K562 (cell line): Measurements from ENCODE around the gene TXNDC8. TPM values are rescaled to one million over a fixed set of nuclear protein-coding genes. Genes with fewer than 3 reads are reported as not detected.

ENCODE experiments used
- ATAC-seq: fragments of 200-7000 bp; cut with Tn5 transposase; 3 replicates; pipeline ENCODE4 v1.9.1; 2020; ENCODE audit warnings: moderate library complexity
- BruUV-seq: library from RNA; stranded (reverse); fragments of 400-500 nt; replicated peaks from 2 replicates; lab custom pipeline; 2021; lab: Mats Ljungman, UMichigan
- CTCF ChIA-PET: fragments of 300-600 bp; formaldehyde crosslinking; extraction: SDS; loops from one replicate; lab custom pipeline; 2021; ENCODE audit warnings: low intra/inter-chr PET ratio; lab: Yijun Ruan, JAX
- POLR2A ChIA-PET: fragments of 300-600, 350-650 bp; sonication (Branson Sonifier 250); formaldehyde crosslinking; extraction: SDS; loops from one replicate; lab custom pipeline; 2021; ENCODE audit warnings: antibody characterized with exemption, inconsistent platforms; lab: Yijun Ruan, JAX
- DNase-seq, 4 experiments: peaks; one replicate each; pipeline versions ENCODE4 v3.0.0 to v3.0.0-alpha.2; 2011 to 2018; ENCODE audit warnings: low spot score in 3 of 4, mixed read lengths in 3 of 4; ENCODE audit errors: extremely low read depth in 1 of 4
- FAIRE-seq: peaks from 2 replicates; lab custom pipeline; 2011; peaks lifted over from hg19 to GRCh38; lab: Jason Lieb, UNC
- H2AFZ ChIP-seq: 2 replicates; pipeline ENCODE4 v1.6.0; 2011; ENCODE audit warnings: low read depth, low read length, control low read depth, inconsistent platforms
- H3K27ac ChIP-seq: fragments of 200-600 bp; 3 replicates; pipeline ENCODE4 v1.8.0; 2011; ENCODE audit warnings: low read depth, mild to moderate bottlenecking, control low read depth, inconsistent platforms, low read length, moderate library complexity, mixed read lengths; ENCODE audit errors: extremely low read depth
- H3K27me3 ChIP-seq, 2 experiments: fragments of 300-600 bp in 1 of 2; 2 replicates in 1 of 2; 3 replicates in 1 of 2; pipeline versions ENCODE4 v1.6.0 to v1.8.0; 2011; ENCODE audit warnings: inconsistent platforms in 2 of 2, low read length in 2 of 2, mild to moderate bottlenecking in 1 of 2, mixed read lengths in 1 of 2, moderate library complexity in 1 of 2; ENCODE audit not compliant: control insufficient read depth in 2 of 2, insufficient read depth in 2 of 2
- H3K36me3 ChIP-seq: fragments of 300-600 bp; 3 replicates; pipeline ENCODE4 v1.8.0; 2011; ENCODE audit warnings: mild to moderate bottlenecking, low read length, inconsistent platforms; ENCODE audit not compliant: control insufficient read depth, insufficient read depth
- H3K4me1 ChIP-seq, 2 experiments: fragments of 200-600 bp in 1 of 2; replicated peaks in 1 of 2; 2 replicates in 1 of 2; 3 replicates in 1 of 2; pipeline versions ENCODE4 v1.5.1 to v1.8.0; 2011; ENCODE audit warnings: inconsistent platforms in 2 of 2, low read length in 2 of 2, mild to moderate bottlenecking in 1 of 2, mixed read lengths in 1 of 2, moderate library complexity in 1 of 2; ENCODE audit not compliant: control insufficient read depth in 2 of 2, insufficient read depth in 2 of 2
- H3K4me2 ChIP-seq: 2 replicates; pipeline ENCODE4 v1.6.1; 2011; ENCODE audit warnings: low read length, control low read depth, inconsistent platforms, mixed read lengths; ENCODE audit not compliant: insufficient read depth
- H3K4me3 ChIP-seq: fragments of 200-600 bp; sonication (generic), shearing (Covaris generic); 2 replicates; pipeline ENCODE4 v1.5.1; 2016; ENCODE audit warnings: control low read depth, inconsistent platforms
- H3K79me2 ChIP-seq: fragments of 200-600 bp; 3 replicates; pipeline ENCODE4 v1.8.0; 2011; ENCODE audit warnings: low read length, inconsistent platforms; ENCODE audit not compliant: control insufficient read depth, insufficient read depth
- H3K9ac ChIP-seq, 2 experiments: 2 replicates each; pipeline versions ENCODE4 v1.6.0 to v1.6.1; 2011; ENCODE audit warnings: low read depth in 2 of 2, low read length in 2 of 2, control low read depth in 1 of 2, inconsistent platforms in 1 of 2, mild to moderate bottlenecking in 1 of 2, mixed read lengths in 1 of 2; ENCODE audit not compliant: insufficient read depth in 1 of 2
- H3K9me1 ChIP-seq: one replicate; pipeline ENCODE4 v1.6.0; 2011; ENCODE audit warnings: inconsistent platforms, mild to moderate bottlenecking, low read length, moderate library complexity; ENCODE audit not compliant: control insufficient read depth, insufficient read depth
- H3K9me3 ChIP-seq: replicated peaks from 2 replicates; pipeline ENCODE4 v1.5.1; 2011; ENCODE audit warnings: low read depth, low read length, inconsistent platforms; ENCODE audit not compliant: control insufficient read depth, insufficient read depth
- H4K20me1 ChIP-seq: replicated peaks from 2 replicates; pipeline ENCODE4 v1.6.1; 2011; ENCODE audit warnings: low read length, inconsistent platforms, mixed read lengths; ENCODE audit not compliant: control insufficient read depth, insufficient read depth
- CBX2 ChIP-seq: fragments of 200-600 bp; sonication (generic); IDR thresholded peaks from one replicate; pipeline ENCODE4 v1.6.1; 2012; ENCODE audit warnings: mild to moderate bottlenecking, low read length, inconsistent platforms; ENCODE audit not compliant: insufficient read depth, poor library complexity, severe bottlenecking
- CBX5 ChIP-seq: IDR thresholded peaks from 2 replicates; pipeline ENCODE4 v1.6.1; 2014; ENCODE audit warnings: low read depth, borderline replicate concordance
- CHCHD3 ChIP-seq: fragments of 250-450 bp; sonication (Bioruptor Pico); IDR thresholded peaks from 2 replicates; pipeline ENCODE4 v2.1.2; 2022; ENCODE audit warnings: mild to moderate bottlenecking
- FOXA1 ChIP-seq: fragments of 450-650 bp; IDR thresholded peaks from 2 replicates; pipeline ENCODE4 v1.6.1; 2016; ENCODE audit warnings: mild to moderate bottlenecking, borderline replicate concordance
- KHSRP ChIP-seq: fragments of 450-650 bp; IDR thresholded peaks from 2 replicates; pipeline ENCODE4 v1.6.1; 2017
- PML ChIP-seq: IDR thresholded peaks from 2 replicates; pipeline ENCODE4 v1.6.1; 2012; ENCODE audit warnings: low read length, inconsistent platforms
- RAD51 ChIP-seq: fragments of 450-650 bp; IDR thresholded peaks from 2 replicates; pipeline ENCODE4 v1.7.1; 2016; ENCODE audit warnings: low read depth, mild to moderate bottlenecking, borderline replicate concordance
- SMARCE1 ChIP-seq: fragments of 450-650 bp; IDR thresholded peaks from 2 replicates; pipeline ENCODE4 v1.7.1; 2016; ENCODE audit warnings: mild to moderate bottlenecking
- ZNF431 ChIP-seq: sonication (generic); formaldehyde crosslinking; IDR thresholded peaks from 2 replicates; pipeline ENCODE4 v1.8.0; 2022; ENCODE audit warnings: mild to moderate bottlenecking, missing genetic modification reagents
- WGBS: fragments of 100-300 bp; shearing (Covaris generic); methylation state at CpG from one replicate; pipeline ENCODE4 v1.1.6; 2016; ENCODE audit warnings: low coverage, mixed read lengths; ENCODE audit not compliant: insufficient coverage; ENCODE audit errors: missing lambda C conversion rate; 5-methylcytosine and 5-hydroxymethylcytosine counted together
- in situ Hi-C: fragments of 300-500 bp; cut with MboI; formaldehyde crosslinking; loops from 4 replicates; pipeline ENCODE4 v1.15.0; 2018; ENCODE audit warnings: inconsistent platforms, mixed read lengths
- intact Hi-C: fragments of 100-400 bp; cut with micrococcal nuclease; formaldehyde crosslinking; loops from 2 replicates; pipeline ENCODE4 v1.14.2; 2022
- polyA plus RNA-seq, 8 experiments: library from polyadenylated mRNA; depleted of rRNA in 4 of 8; stranded (reverse) in 5 of 8; unstranded in 3 of 8; fragments of >200 nt; fragmentation: Nextera tagmentation in 2 of 8; fragmentation: Illumina TruSeq in 1 of 8; extraction: Ambion mirVana in 2 of 8; extraction: Trizol in 1 of 8; gene quantifications; 2 replicates each; pipeline versions ENCODE4 v1.2.1 to v1.2.3, GENCODE V29; 2011 to 2014; ENCODE audit warnings: inconsistent platforms in 1 of 8, missing spikeins in 1 of 8
- total RNA-seq, 7 experiments: library from RNA; depleted of rRNA in 6 of 7; stranded (reverse); fragments of >200 nt in 6 of 7; fragmentation: Illumina TruSeq in 2 of 7; extraction: Trizol in 2 of 7; gene quantifications; 2 replicates each; pipeline versions ENCODE4 v1.2.1 to v1.2.3, GENCODE V29; 2011 to 2021; ENCODE audit warnings: low replicate concordance in 1 of 7
- TF ChIP-seq, protein P1 (sequence below): sonication (generic); formaldehyde crosslinking; IDR thresholded peaks from 2 replicates; pipeline ENCODE4 v1.8.0; 2022; ENCODE audit warnings: mild to moderate bottlenecking, low read depth, missing genetic modification reagents
- TF ChIP-seq, protein P2 (sequence below): fragments of 450-650 bp; formaldehyde crosslinking; IDR thresholded peaks from 2 replicates; pipeline ENCODE4 v1.4.0; 2020; ENCODE audit warnings: mild to moderate bottlenecking
- TF ChIP-seq, protein P3 (sequence below): fragments of 200-800 bp; sonication (Bioruptor generic); IDR thresholded peaks from 2 replicates; pipeline ENCODE4 v1.6.1; 2016; ENCODE audit warnings: missing genetic modification characterization, missing compliant biosample characterization

The TXNDC8 gene
- total and polyA plus RNA-seq, 9 of the 15 experiments (the other 6 are each of a cell fraction or from before 2014, with no cell fraction given) = not detected

DNA sequence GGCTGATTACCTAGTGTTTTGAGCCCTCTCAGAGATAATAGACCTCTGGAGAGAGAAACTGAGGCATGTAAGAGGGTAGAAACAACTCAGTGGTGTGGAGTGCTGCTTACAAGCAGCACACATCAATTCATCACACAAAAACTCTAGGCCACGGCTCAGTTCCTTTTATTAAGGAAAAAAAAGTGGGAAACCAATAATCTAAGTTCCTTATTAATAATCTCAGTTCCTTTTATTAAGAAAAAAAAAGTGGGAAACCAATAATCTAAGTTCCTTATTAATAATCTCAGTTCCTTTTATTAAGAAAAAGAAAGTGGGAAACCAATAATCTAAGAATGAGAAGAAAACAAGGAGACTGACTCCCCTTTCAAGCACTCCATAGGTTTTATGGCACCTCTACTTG lies 28.0 kb downstream of the TXNDC8 start:
- intact Hi-C loops = no loop called here
- H4K20me1 ChIP-seq = no peaks in the 10 kb centered on the region
- H3K36me3 ChIP-seq = no peaks in the 10 kb centered on the region
- ATAC-seq (no peak), DNase-seq (no peak), FAIRE-seq (no peak)
- H3K4me3 ChIP-seq = no peak overlapping the region
- no TSS peak for BruUV-seq
- no peak overlapping the region for H3K4me2 ChIP-seq
- no peaks in the 10 kb centered on the region for H3K79me2 ChIP-seq
- POLR2A ChIA-PET = no interaction called here
- in situ Hi-C loops = no loop called here
- H2AFZ ChIP-seq = no peak overlapping the region
- WGBS = 6% methylated on average over 1 of the region's 1 CpG
- H3K27me3 ChIP-seq = peaks cover 0 to 1% of the 10 kb centered on the region in 2 experiments; a peak in 2 of 5 replicates
- H3K4me1 ChIP-seq = no peaks in the 10 kb centered on the region
- H3K9me1 ChIP-seq = no peaks in the 10 kb centered on the region
- 0 out of 2 replicates have a peak, but pooled peaks cover 4% of the 10 kb centered on the region for H3K9me3 ChIP-seq
- CTCF ChIA-PET = no interaction called here
- H3K27ac ChIP-seq = no peak overlapping the region
- no peak for TF ChIP-seq KHSRP
- TF ChIP-seq, protein P1, sequence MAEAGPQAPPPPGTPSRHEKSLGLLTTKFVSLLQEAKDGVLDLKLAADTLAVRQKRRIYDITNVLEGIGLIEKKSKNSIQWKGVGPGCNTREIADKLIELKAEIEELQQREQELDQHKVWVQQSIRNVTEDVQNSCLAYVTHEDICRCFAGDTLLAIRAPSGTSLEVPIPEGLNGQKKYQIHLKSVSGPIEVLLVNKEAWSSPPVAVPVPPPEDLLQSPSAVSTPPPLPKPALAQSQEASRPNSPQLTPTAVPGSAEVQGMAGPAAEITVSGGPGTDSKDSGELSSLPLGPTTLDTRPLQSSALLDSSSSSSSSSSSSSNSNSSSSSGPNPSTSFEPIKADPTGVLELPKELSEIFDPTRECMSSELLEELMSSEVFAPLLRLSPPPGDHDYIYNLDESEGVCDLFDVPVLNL (CRISPR knock-in tag) = no peak
- TF ChIP-seq, protein P2, sequence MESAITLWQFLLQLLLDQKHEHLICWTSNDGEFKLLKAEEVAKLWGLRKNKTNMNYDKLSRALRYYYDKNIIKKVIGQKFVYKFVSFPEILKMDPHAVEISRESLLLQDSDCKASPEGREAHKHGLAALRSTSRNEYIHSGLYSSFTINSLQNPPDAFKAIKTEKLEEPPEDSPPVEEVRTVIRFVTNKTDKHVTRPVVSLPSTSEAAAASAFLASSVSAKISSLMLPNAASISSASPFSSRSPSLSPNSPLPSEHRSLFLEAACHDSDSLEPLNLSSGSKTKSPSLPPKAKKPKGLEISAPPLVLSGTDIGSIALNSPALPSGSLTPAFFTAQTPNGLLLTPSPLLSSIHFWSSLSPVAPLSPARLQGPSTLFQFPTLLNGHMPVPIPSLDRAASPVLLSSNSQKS (CRISPR knock-in tag) = no peak
- TF ChIP-seq, protein P3, sequence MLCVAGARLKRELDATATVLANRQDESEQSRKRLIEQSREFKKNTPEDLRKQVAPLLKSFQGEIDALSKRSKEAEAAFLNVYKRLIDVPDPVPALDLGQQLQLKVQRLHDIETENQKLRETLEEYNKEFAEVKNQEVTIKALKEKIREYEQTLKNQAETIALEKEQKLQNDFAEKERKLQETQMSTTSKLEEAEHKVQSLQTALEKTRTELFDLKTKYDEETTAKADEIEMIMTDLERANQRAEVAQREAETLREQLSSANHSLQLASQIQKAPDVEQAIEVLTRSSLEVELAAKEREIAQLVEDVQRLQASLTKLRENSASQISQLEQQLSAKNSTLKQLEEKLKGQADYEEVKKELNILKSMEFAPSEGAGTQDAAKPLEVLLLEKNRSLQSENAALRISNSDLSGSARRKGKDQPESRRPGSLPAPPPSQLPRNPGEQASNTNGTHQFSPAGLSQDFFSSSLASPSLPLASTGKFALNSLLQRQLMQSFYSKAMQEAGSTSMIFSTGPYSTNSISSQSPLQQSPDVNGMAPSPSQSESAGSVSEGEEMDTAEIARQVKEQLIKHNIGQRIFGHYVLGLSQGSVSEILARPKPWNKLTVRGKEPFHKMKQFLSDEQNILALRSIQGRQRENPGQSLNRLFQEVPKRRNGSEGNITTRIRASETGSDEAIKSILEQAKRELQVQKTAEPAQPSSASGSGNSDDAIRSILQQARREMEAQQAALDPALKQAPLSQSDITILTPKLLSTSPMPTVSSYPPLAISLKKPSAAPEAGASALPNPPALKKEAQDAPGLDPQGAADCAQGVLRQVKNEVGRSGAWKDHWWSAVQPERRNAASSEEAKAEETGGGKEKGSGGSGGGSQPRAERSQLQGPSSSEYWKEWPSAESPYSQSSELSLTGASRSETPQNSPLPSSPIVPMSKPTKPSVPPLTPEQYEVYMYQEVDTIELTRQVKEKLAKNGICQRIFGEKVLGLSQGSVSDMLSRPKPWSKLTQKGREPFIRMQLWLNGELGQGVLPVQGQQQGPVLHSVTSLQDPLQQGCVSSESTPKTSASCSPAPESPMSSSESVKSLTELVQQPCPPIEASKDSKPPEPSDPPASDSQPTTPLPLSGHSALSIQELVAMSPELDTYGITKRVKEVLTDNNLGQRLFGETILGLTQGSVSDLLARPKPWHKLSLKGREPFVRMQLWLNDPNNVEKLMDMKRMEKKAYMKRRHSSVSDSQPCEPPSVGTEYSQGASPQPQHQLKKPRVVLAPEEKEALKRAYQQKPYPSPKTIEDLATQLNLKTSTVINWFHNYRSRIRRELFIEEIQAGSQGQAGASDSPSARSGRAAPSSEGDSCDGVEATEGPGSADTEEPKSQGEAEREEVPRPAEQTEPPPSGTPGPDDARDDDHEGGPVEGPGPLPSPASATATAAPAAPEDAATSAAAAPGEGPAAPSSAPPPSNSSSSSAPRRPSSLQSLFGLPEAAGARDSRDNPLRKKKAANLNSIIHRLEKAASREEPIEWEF (CRISPR knock-in tag) = no peak
- no peak for TF ChIP-seq CBX2
- no peak for TF ChIP-seq CBX5
- TF ChIP-seq FOXA1 = no peak
- no peak for TF ChIP-seq ZNF431
- no peak for TF ChIP-seq PML
- no peak for TF ChIP-seq CHCHD3 (CRISPR knock-in tag)
- TF ChIP-seq SMARCE1 = no peak
- TF ChIP-seq RAD51 = no peak
- no peak overlapping the region for H3K9ac ChIP-seq
